GM18502 (cell line): ENCODE measurements around the gene FADD.
"Not testable (repeated sequence)": the region's sequence is repeated elsewhere in the genome, so short reads cannot be mapped to it uniquely, and the experiment has no call there.

Experiments
- ATAC-seq: cut with Tn5 transposase; IDR thresholded peaks from one replicate; pipeline ENCODE4 v1.9.1; 2021; ENCODE audit warnings: mild to moderate bottlenecking; ENCODE audit not compliant: unreplicated experiment, poor library complexity

The FADD gene

GRCh38 chr11:70201882-70202861, 924 bp upstream of the FADD start:
- no peak for ATAC-seq

DNA sequence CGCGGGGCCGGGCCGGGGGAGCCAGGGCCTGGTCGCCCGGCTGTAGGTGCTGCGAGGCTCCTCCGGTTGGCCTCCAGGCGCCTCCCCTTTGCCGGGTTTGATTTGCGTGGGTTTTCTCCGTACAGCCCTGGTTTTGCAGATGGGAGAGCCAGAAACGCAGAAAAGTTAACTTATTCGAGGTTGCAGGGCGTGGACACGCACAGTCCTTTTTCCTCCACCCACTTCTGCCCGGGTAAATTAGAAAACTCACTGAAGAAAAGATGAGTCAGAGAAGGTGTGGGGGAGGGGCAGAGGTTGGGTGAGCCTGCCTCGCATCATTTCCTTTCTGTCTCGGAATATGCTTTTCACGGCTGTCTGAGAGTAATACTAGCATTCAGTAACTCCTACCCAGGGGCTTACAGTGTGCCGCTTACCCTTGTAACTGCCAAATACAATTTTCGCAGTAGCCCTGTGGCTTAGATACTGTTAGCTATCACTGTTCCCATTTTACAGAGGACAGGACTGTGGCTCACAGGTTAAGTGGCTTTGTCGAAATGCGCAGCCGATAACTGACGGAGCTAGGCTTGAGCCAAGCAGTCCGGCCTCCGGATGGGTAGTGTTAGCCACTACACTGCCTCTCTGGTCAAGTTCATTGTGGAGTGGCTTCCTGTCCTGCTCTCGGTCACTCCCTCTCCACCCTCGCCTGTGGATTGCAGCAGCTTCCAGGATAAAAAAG, 812 bp downstream of the FADD start:
- ATAC-seq: peak; percentile 34

GRCh38 chr11:70204466-70204799, 1.3 kb downstream of the FADD start:
- ATAC-seq: no peak

DNA sequence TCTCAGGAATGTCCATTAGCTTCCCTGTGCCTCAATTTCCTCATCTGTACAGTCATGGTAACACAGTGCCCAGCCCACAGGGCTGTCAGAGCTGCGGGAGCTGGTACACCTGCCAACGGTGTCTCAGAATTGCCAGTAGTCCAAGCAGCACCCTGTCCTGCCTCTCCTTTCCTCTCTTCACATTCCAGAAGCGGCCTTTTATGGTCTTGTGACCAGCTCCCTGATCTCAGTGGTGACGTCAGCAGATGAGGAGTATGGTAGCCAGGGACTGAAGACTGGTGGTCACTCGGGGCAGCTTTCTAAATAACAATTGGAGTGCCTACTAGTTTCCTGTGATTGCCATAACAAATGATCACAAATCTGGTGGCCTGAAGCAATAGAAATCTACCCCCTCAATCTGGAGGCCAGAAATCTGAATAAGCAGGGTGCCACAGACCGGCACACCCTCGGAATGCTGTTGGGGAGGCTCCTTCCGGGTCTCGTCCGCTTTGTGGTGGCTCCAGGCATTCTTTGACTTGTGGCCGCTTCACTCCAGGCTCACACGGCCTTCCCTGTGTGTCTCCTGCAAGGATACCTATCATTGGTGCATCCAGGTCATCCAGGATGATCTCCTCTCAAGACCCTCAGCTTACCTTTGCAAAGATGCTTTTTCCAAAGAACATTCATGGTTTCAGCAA, 2.1 kb downstream of the FADD start:
- ATAC-seq: no peak

DNA sequence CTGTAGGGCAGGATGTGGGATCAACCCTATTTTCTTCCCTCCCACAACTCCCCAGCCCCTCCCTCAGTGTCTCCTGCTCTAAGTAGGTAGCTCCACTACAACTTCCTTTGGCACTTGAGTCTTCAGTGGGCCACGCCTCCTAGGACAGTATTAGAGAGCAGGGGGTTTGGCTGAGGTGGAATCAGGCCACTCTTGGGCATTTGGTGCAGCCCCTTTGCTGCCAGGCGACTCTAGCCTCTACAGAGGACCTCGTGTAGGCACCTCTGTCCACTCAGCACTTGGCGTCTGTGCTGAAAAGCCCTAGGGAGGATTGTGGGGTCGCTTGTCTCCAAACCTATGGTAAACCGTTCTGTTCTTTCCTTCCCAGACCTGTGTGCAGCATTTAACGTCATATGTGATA, 2.7 kb downstream of the FADD start:
- ATAC-seq: no peak

GRCh38 chr11:70206226-70206981, 3.3 kb downstream of the FADD start:
- no peak for ATAC-seq

DNA sequence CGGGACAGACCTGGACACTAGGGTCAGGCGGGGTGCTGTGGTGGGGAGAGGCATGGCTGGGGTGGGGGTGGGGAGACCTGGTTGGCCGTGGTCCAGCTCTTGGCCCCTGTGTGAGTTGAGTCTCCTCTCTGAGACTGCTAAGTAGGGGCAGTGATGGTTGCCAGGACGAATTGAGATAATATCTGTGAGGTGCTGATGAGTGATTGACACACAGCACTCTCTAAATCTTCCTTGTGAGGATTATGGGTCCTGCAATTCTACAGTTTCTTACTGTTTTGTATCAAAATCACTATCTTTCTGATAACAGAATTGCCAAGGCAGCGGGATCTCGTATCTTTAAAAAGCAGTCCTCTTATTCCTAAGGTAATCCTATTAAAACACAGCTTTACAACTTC, 3.9 kb downstream of the FADD start:
- ATAC-seq: no peak

- no peak for ATAC-seq
Observed at GRCh38 chr11:70207531-70208131, 4.5 kb downstream of the FADD start.

GRCh38 chr11:70209391-70209912, 6.4 kb downstream of the FADD start:
- no peak for ATAC-seq

DNA sequence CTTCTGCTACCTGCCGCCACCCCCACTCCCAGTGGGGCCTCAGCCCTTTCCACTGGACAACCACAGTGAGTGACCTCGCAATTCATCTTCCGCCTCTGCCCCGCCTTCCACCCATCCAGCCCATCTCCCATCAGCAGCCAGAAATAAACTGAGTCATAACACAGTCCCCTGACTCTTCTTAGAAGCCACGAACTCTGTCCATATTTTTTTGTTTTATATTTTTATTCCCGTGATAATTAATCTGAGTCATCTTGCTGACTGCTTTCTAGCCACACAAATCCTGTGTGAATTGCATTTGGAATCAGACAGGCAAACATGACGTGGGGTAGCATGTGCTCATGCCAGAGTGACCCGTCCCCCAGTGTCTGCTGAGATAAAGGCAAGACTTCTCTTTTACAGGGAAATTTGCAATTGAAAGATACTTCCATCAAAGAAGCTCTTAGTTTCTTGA, 7.0 kb downstream of the FADD start:
- no peak for ATAC-seq

DNA sequence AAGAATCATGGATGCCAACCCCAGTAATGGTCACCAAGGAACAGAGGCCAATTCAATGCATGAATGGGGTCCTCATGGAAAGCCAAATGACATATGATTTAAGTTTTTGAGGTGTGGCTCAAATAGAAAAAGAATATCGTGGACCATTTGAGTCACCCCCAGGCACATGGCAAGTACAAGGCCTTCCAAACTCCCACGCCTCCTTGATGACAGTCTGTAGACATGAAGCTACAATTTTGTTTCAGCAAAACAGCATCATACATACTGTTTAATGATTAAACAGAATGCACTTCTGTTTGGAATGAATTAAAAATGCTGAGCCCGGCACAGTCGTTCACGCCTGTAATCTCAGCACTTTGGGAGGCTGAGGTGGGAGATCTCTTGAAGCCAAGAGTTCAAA, 7.4 kb downstream of the FADD start:
- no peak for ATAC-seq

DNA sequence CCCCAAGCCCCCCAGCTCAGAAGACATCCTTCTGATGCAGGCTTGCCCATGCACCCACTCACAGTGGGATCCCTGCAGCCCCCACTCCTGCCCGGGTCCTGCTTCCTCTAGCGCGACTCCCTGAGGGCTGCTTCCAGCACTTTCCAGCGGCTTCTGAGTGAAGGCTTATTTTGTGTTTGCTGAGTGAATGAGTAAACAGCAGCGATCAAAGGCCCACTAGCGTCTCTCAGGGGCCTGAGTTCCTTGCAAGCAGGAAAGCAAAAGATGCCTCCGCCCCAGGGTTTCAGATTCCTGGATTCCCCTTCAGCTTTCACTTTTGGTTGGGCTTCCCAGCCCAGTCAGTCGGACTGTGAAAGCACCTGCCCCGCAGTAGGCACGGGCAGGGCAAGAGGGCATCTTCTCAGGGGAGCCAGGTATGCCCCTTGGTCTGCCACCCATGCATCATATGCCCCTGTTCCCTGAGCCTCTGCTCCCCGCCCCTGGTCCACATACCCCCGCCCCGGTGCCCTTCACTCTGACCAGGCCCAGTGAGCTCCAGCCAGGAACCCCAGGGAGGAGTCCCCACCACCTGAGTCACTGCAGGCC, 9.2 kb downstream of the FADD start:
- no peak for ATAC-seq

- not testable (repeated sequence) for ATAC-seq
Observed at GRCh38 chr11:70217388-70217787, 14.3 kb downstream of the FADD start.

GRCh38 chr11:70218076-70218475, 15.0 kb downstream of the FADD start:
- ATAC-seq: not testable (repeated sequence)

DNA sequence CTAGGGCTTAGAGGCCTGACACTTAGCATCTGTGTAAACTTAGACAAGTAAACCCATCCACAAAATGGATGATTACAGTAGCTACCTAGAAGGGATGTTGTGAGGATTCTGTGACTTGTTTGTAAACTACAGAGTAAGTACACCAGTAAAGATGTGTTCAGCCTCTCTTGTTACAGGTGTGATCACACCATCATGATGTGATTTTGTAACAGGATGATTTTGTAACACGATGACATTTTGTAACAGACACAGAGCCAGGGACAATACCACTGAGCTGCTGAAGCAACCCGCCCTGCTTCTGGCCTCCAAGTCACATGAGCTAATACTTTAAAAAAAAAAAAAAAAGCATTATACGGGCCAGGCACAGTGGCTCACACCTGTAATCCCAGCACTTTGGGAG, 17.0 kb downstream of the FADD start:
- no peak for ATAC-seq

GRCh38 chr11:70220920-70221319, 17.8 kb downstream of the FADD start:
- ATAC-seq: no peak

DNA sequence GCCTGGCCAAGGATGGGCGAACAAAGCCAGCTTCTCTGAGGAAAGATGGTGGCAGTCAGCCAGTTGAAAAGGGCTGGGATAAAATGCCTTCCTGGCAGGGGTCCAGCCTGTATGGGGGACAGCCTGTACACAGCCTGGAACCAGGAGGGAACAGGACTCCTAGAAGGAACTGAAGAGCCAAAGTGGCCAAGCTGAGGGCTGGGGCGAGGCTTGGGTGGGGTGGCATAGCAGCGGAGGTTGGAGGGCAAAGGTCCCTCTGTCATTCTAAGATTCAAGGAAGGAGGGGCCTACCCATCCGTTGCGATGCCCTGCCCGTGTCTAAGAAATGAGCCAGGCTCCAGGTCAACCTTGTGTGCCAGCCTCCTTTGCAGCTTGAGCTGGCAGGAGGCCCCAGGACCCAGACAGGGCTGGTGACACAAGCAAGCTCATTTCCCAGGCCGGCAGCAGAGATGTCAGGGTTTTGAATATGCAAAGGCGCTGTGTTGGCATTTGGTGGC, 22.6 kb downstream of the FADD start:
- no peak for ATAC-seq

DNA sequence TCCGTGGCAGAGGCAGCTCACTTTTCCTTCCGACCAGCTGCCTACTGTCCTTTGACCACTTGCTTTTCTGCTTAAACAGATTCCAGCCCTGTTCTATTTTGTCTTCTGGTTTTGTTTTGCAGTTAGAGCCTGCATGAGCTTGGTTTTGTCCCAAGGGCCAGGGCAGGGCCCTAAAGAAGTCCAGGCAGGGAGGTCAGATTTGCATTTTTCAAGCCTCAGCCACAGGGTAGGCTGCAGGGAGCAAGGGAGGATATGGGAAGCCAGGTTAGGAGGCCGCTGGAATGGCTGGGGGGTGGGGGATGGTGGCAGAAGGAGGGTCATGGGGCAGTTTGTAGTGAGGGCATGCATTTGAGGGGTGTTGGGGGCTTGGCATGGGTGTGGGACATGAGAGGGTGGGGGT, 23.1 kb downstream of the FADD start:
- no peak for ATAC-seq

- ATAC-seq: no peak
Observed at GRCh38 chr11:70226967-70227366, 23.9 kb downstream of the FADD start.
